RCC 7860 (cell line): ENCODE data around the gene SPESP1.
"Not testable (repeated sequence)": the region's sequence is repeated elsewhere in the genome, so short reads cannot be mapped to it uniquely, and the experiment has no call there.

Source experiments
- DNase-seq: peaks from one replicate; pipeline ENCODE4 v3.0.0-alpha.2; 2015; ENCODE audit warnings: low spot score
- FAIRE-seq: peaks from 2 replicates; lab custom pipeline; 2012; peaks lifted over from hg19 to GRCh38; lab: Jason Lieb, UNC

SPESP1 gene

GRCh38 chr15:68962465-68962864, 32.1 kb downstream of the SPESP1 start:
- FAIRE-seq, result no peak
- no peak for DNase-seq

GRCh38 chr15:68963719-68964118, 33.4 kb downstream of the SPESP1 start:
- FAIRE-seq, DNase-seq: not testable (repeated sequence)

- FAIRE-seq (no peak), DNase-seq (no peak)
These were observed 36.7 kb downstream of the SPESP1 start for GRCh38 chr15:68966996-68967395.

- DNase-seq (no peak), FAIRE-seq (no peak)
These were observed 37.6 kb downstream of the SPESP1 start for GRCh38 chr15:68967948-68968347.

GRCh38 chr15:68969298-68969697, 39.0 kb downstream of the SPESP1 start:
- DNase-seq (no peak), FAIRE-seq (no peak)

- FAIRE-seq, result no peak
These were observed 42.1 kb downstream of the SPESP1 start for GRCh38 chr15:68972201-68973065.

GRCh38 chr15:68975651-68976160, 45.4 kb downstream of the SPESP1 start:
- DNase-seq, FAIRE-seq: not testable (repeated sequence)

More at GRCh38 chr15:68972201-68973065, 42.1 kb downstream of the SPESP1 start:
- DNase-seq, result no peak

GRCh38 chr15:68977426-68977825, 47.1 kb downstream of the SPESP1 start:
- not testable (repeated sequence) for DNase-seq, FAIRE-seq

- DNase-seq, result no peak
- no peak for FAIRE-seq
These were observed 48.7 kb downstream of the SPESP1 start for GRCh38 chr15:68979006-68979405.

- FAIRE-seq (no peak), DNase-seq (no peak)
These were observed 49.5 kb downstream of the SPESP1 start for GRCh38 chr15:68979816-68980215.

GRCh38 chr15:68980786-68981185, 50.5 kb downstream of the SPESP1 start:
- FAIRE-seq (no peak), DNase-seq (no peak)

GRCh38 chr15:68981941-68982340, 51.6 kb downstream of the SPESP1 start:
- FAIRE-seq (no peak), DNase-seq (no peak)

GRCh38 chr15:68982976-68983563, 52.7 kb downstream of the SPESP1 start:
- no peak for FAIRE-seq

GRCh38 chr15:68983961-68984481, 53.7 kb downstream of the SPESP1 start:
- no peak for DNase-seq

More at GRCh38 chr15:68982976-68983563, 52.7 kb downstream of the SPESP1 start:
- DNase-seq, result no peak

GRCh38 chr15:68984586-68984985, 54.3 kb downstream of the SPESP1 start:
- FAIRE-seq (no peak), DNase-seq (no peak)

More at GRCh38 chr15:68983961-68984481, 53.7 kb downstream of the SPESP1 start:
- FAIRE-seq, result no peak

- DNase-seq (no peak), FAIRE-seq (no peak)
These were observed 55.1 kb downstream of the SPESP1 start for GRCh38 chr15:68985361-68985891.

GRCh38 chr15:68986322-68986721, 56.0 kb downstream of the SPESP1 start:
- FAIRE-seq (no peak), DNase-seq (no peak)

GRCh38 chr15:68987120-68987519, 56.8 kb downstream of the SPESP1 start:
- FAIRE-seq (no peak), DNase-seq (no peak)

GRCh38 chr15:68987676-68988075, 57.4 kb downstream of the SPESP1 start:
- FAIRE-seq (no peak), DNase-seq (no peak)

- no peak for FAIRE-seq
- DNase-seq, result no peak
These were observed 59.4 kb downstream of the SPESP1 start for GRCh38 chr15:68989541-68990230.
